Lower lobe of right lung (tissue), 2 donors: ENCODE results near the gene BAHD1. TPM values are rescaled to one million over a fixed set of nuclear protein-coding genes. Genes with fewer than 3 reads are reported as not detected.

ENCODE experiments used
- ATAC-seq, 2 donors: fragments of 200-7000 bp; cut with Tn5 transposase; one replicate each; pipeline ENCODE4 v1.9.1; 2020 to 2022; ENCODE audit warnings: mild to moderate bottlenecking in 2 of 2, moderate library complexity in 2 of 2
- DNase-seq: peaks from one replicate; pipeline ENCODE4 v3.0.0-alpha.2; 2020
- H3K27ac ChIP-seq: fragments of 200-600 bp; one replicate; pipeline ENCODE4 v1.8.0; 2022
- H3K27me3 ChIP-seq: fragments of 200-600 bp; one replicate; pipeline ENCODE4 v1.8.0; 2022; ENCODE audit warnings: low read depth
- H3K36me3 ChIP-seq: fragments of 200-600 bp; one replicate; pipeline ENCODE4 v1.8.0; 2022; ENCODE audit warnings: mild to moderate bottlenecking
- H3K4me1 ChIP-seq: fragments of 200-600 bp; one replicate; pipeline ENCODE4 v1.8.0; 2022
- H3K4me3 ChIP-seq: fragments of 200-600 bp; one replicate; pipeline ENCODE4 v1.8.0; 2022; ENCODE audit warnings: mild to moderate bottlenecking
- H3K9me3 ChIP-seq: fragments of 200-600 bp; one replicate; pipeline ENCODE4 v1.8.0; 2022
- intact Hi-C: fragments of 100-400 bp; cut with DNase I; formaldehyde crosslinking; loops from one replicate; pipeline ENCODE4 v1.11.0; 2022
- total RNA-seq: library from RNA; stranded (reverse); fragmentation: NEBNext Ultra II Directional; extraction: Animal tissue kit (Norgen Biotek cat#: 25700); gene quantifications from one replicate; pipeline ENCODE4 v1.2.1, GENCODE V29; 2021
- TF ChIP-seq, protein P1 (sequence below): fragments of 200-600 bp; IDR thresholded peaks from one replicate; pipeline ENCODE4 v1.8.0; 2022; ENCODE audit warnings: antibody characterized with exemption, mild to moderate bottlenecking
- donor health status: DM: no; HTN: yes; CAD: no; lungs with severe emphysema.

BAHD1 gene
- total RNA-seq, 1 donor from 2014 or later: 23.9 TPM

DNA sequence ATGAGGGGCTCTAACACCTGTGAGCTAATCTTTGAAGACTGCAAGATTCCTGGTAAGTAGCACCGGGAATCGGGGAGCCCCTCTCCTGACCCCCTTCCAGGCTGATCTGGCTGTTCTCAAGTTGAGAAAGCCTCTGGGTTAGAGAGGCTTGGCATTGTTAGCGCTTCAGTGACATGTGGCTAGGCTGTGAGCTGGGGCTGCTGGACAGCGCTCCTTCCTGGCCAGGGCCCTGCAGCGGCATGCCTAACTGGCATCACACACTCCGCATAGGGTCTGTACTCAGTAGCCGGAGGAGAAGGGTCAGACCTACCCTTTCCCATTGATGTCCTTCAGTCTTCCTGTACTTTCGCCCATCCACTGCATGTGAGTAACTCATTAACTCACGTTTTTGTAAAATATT lies 27.7 kb upstream of the BAHD1 start:
- H3K36me3 ChIP-seq: peaks cover 95% of the 10 kb centered on the region
- H3K4me1 ChIP-seq: no peaks in the 10 kb centered on the region
- ATAC-seq (no peak), DNase-seq (no peak)
- no peaks in the 10 kb centered on the region for H3K27me3 ChIP-seq
- no peak overlapping the region for H3K4me3 ChIP-seq
- H3K9me3 ChIP-seq: no peaks in the 10 kb centered on the region
- TF ChIP-seq, protein P1, sequence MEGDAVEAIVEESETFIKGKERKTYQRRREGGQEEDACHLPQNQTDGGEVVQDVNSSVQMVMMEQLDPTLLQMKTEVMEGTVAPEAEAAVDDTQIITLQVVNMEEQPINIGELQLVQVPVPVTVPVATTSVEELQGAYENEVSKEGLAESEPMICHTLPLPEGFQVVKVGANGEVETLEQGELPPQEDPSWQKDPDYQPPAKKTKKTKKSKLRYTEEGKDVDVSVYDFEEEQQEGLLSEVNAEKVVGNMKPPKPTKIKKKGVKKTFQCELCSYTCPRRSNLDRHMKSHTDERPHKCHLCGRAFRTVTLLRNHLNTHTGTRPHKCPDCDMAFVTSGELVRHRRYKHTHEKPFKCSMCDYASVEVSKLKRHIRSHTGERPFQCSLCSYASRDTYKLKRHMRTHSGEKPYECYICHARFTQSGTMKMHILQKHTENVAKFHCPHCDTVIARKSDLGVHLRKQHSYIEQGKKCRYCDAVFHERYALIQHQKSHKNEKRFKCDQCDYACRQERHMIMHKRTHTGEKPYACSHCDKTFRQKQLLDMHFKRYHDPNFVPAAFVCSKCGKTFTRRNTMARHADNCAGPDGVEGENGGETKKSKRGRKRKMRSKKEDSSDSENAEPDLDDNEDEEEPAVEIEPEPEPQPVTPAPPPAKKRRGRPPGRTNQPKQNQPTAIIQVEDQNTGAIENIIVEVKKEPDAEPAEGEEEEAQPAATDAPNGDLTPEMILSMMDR: no peak
- intact Hi-C loops: no loop called here
- H3K27ac ChIP-seq: no peak overlapping the region

DNA sequence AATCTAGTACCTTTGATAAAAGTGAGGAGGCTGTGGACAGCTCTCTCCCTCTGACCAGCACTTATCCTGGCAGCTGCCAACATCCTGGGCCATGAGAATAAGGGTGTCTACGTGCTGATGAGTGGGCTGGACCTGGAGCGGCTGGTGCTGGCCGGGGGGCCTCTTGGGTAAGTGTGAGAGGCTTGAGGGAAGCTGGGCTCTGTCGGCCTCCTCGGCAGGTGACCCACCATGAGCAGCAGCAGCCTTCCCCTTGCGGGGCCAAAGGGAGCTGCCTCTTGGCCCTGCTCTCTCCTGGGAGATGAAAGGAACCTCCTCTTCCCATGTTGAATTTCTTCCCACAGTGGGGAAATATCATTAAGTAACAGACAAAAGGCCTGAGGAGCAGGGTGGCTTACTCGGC lies 25.9 kb upstream of the BAHD1 start:
- ATAC-seq (no peak), DNase-seq (no peak)
- intact Hi-C loops: no loop called here
- Histone ChIP-seq H3K4me3 (no peak overlapping the region), H3K27ac (no peak overlapping the region), H3K4me1 (peaks cover under 1% of the 10 kb centered on the region), H3K9me3 (no peaks in the 10 kb centered on the region), H3K36me3 (peaks cover 86% of the 10 kb centered on the region), H3K27me3 (no peaks in the 10 kb centered on the region)
- TF ChIP-seq, protein P1: no peak

DNA sequence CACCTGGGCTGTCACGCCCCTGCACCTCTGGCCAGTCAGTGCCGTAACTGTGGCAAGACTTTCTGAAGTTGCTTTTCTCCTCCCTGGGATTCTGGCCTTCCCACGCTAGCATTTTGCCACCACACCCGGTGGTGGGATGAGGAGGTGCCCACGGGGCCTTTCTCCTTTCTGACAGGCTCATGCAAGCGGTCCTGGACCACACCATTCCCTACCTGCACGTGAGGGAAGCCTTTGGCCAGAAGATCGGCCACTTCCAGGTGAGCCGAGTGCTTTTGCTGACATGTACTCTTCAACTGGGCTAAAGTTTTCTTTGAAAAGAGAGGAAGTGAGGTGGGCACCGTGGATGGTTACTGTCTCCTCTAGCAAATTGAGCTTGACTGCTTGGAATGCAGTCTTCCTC lies 25.5 kb upstream of the BAHD1 start:
- peaks cover 83% of the 10 kb centered on the region for H3K36me3 ChIP-seq
- ATAC-seq: no peak
- intact Hi-C loops: no loop called here
- H3K9me3 ChIP-seq: no peaks in the 10 kb centered on the region
- H3K4me3 ChIP-seq: no peak overlapping the region
- no peak overlapping the region for H3K27ac ChIP-seq
- H3K4me1 ChIP-seq: peaks cover 4% of the 10 kb centered on the region
- H3K27me3 ChIP-seq: no peaks in the 10 kb centered on the region
- TF ChIP-seq, protein P1: no peak
- DNase-seq: no peak

DNA sequence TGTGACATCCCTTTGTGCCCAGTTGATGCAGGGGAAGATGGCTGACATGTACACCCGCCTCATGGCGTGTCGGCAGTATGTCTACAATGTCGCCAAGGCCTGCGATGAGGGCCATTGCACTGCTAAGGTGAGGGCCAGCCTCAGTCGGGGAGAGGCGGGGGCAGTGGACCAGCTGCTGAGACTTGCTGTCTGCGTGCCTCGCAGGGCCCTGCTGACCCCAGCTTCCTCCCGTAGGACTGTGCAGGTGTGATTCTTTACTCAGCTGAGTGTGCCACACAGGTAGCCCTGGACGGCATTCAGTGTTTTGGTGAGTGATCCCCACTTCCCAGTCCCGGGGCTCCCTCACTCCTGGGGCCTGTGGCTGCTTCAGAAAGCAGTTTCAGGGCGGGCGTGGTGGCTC lies 24.7 kb upstream of the BAHD1 start:
- Histone ChIP-seq H3K4me1 (peaks cover 12% of the 10 kb centered on the region), H3K4me3 (no peak overlapping the region), H3K9me3 (no peaks in the 10 kb centered on the region), H3K27me3 (no peaks in the 10 kb centered on the region), H3K36me3 (peaks cover 74% of the 10 kb centered on the region), H3K27ac (no peak overlapping the region)
- intact Hi-C loops: no loop called here
- DNase-seq (no peak), ATAC-seq (no peak)
- TF ChIP-seq, protein P1: no peak

DNA sequence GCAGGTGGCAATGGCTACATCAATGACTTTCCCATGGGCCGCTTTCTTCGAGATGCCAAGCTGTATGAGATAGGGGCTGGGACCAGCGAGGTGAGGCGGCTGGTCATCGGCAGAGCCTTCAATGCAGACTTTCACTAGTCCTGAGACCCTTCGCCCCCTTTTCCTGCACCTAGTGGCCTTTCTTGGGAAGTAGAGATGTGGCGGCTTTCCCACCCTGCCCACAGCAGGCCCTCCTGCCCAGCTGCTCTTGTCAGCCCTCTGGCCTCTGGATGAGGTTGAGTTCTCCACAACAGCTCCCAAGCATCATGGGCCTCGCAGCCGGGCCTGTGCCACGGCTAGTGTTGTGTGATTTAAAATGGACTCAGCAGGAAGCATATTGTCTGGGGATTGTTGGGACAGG lies 22.6 kb upstream of the BAHD1 start:
- TF ChIP-seq, protein P1: no peak
- Histone ChIP-seq H3K4me1 (peaks cover 24% of the 10 kb centered on the region), H3K36me3 (peaks cover 54% of the 10 kb centered on the region), H3K9me3 (no peaks in the 10 kb centered on the region), H3K27ac (no peak overlapping the region), H3K27me3 (no peaks in the 10 kb centered on the region), H3K4me3 (no peak overlapping the region)
- ATAC-seq (no peak), DNase-seq (no peak)
- intact Hi-C loops: no loop called here
